GM12875 (cell line): ENCODE data around the gene PTGDS.

Experiments
- H3K4me3 ChIP-seq: one replicate; pipeline ENCODE4 v1.5.1; 2011; ENCODE audit warnings: low read depth, low read length, control low read depth
- CTCF ChIP-seq: IDR thresholded peaks from 2 replicates; pipeline ENCODE4 v1.5.1; 2011; ENCODE audit warnings: low read depth, mild to moderate bottlenecking, control low read depth, inconsistent platforms, low read length, moderate library complexity, borderline replicate concordance; ENCODE audit not compliant: insufficient read depth

Gene PTGDS

GRCh38 chr9:137022662-137023008 lies 45.3 kb downstream of the PTGDS start:
- TF ChIP-seq CTCF, result no peak

GRCh38 chr9:137023157-137023556 lies 45.9 kb downstream of the PTGDS start:
- H3K4me3 ChIP-seq, result no peak overlapping the region
- no peak for TF ChIP-seq CTCF

More at GRCh38 chr9:137022662-137023008, 45.3 kb downstream of the PTGDS start:
- no peak overlapping the region for H3K4me3 ChIP-seq

GRCh38 chr9:137023583-137023991 lies 46.3 kb downstream of the PTGDS start:
- no peak overlapping the region for H3K4me3 ChIP-seq
- TF ChIP-seq CTCF, result no peak

- TF ChIP-seq CTCF, result no peak
- no peak overlapping the region for H3K4me3 ChIP-seq
Measured at GRCh38 chr9:137025517-137025966, 48.2 kb downstream of the PTGDS start.

- no peak for TF ChIP-seq CTCF
- H3K4me3 ChIP-seq, result no peak overlapping the region
Measured at GRCh38 chr9:137026384-137026783, 49.1 kb downstream of the PTGDS start.

- TF ChIP-seq CTCF, result no peak
Measured at GRCh38 chr9:137026828-137027227, 49.5 kb downstream of the PTGDS start.

GRCh38 chr9:137027369-137028262 lies 50.3 kb downstream of the PTGDS start, which contains the start of gene ABCA2:
TSS of gene ABCA2 (minus strand) at chr9:137028237. CDS start at chr9:137028140, 97 bp downstream.
- H3K4me3 ChIP-seq, result peak within 1 kb of the TSS; percentile 43
- no peak for TF ChIP-seq CTCF

More at GRCh38 chr9:137026828-137027227, 49.5 kb downstream of the PTGDS start:
- H3K4me3 ChIP-seq, result no peak overlapping the region
